ACC112 (cell line): ENCODE data around the gene PUS3.

ENCODE experiments used
- H2AFZ ChIP-seq: fragments of 200-600 bp; sonication (generic); one replicate; pipeline ENCODE4 v1.6.0; 2017; ENCODE audit warnings: antibody characterized with exemption, low read length; ENCODE audit not compliant: unreplicated experiment
- H3K27ac ChIP-seq: fragments of 200-600 bp; sonication (generic); 2 replicates; pipeline ENCODE4 v1.5.1; 2014; ENCODE audit warnings: low read depth, mild to moderate bottlenecking, antibody characterized with exemption, low read length, moderate library complexity
- H3K27me3 ChIP-seq: fragments of 200-600 bp; sonication (generic); 2 replicates; pipeline ENCODE4 v1.6.1; 2014; ENCODE audit warnings: mild to moderate bottlenecking, antibody characterized with exemption, low read length, moderate library complexity, mixed read lengths; ENCODE audit not compliant: insufficient read depth
- H3K36me3 ChIP-seq: fragments of 200-600 bp; sonication (generic); 2 replicates; pipeline ENCODE4 v1.6.1; 2016; ENCODE audit warnings: mild to moderate bottlenecking, antibody characterized with exemption, low read length, moderate library complexity, mixed read lengths; ENCODE audit not compliant: insufficient read depth
- H3K4me1 ChIP-seq: fragments of 200-600 bp; sonication (generic); one replicate; pipeline ENCODE4 v1.6.1; 2016; ENCODE audit warnings: low read length, mixed read lengths; ENCODE audit not compliant: insufficient read depth, unreplicated experiment, control insufficient read depth
- H3K4me3 ChIP-seq: fragments of 200-600 bp; sonication (generic); 2 replicates; pipeline ENCODE4 v1.5.1; 2014; ENCODE audit warnings: mild to moderate bottlenecking, low read depth, low read length
- H3K79me2 ChIP-seq: fragments of 200-600 bp; sonication (generic); one replicate; pipeline ENCODE4 v1.6.0; 2016; ENCODE audit warnings: low read length; ENCODE audit not compliant: control insufficient read depth, unreplicated experiment, insufficient read depth

PUS3 gene

GRCh38 chr11:125946712-125947418 is 43.9 kb upstream of the PUS3 start:
- Histone ChIP-seq H3K36me3 (no peaks in the 10 kb centered on the region), H2AFZ (no peak overlapping the region), H3K4me1 (peaks cover 9% of the 10 kb centered on the region), H3K27ac (no peak overlapping the region), H3K27me3 (no peaks in the 10 kb centered on the region), H3K4me3 (no peak overlapping the region), H3K79me2 (no peaks in the 10 kb centered on the region)

GRCh38 chr11:125945797-125946520 is 43.0 kb upstream of the PUS3 start, which contains the start of gene VSIG10L2:
TSS of gene VSIG10L2 (plus strand) at chr11:125946044. CDS start at chr11:125946056, 12 bp downstream.
- no peaks in the 10 kb centered on the region for H3K27me3 ChIP-seq
- H3K79me2 ChIP-seq: no peaks in the 10 kb centered on the region
- no peak within 1 kb of the TSS for H3K4me3 ChIP-seq
- no peak within 1 kb of the TSS for H2AFZ ChIP-seq
- peaks cover under 1% of the 10 kb centered on the region for H3K4me1 ChIP-seq
- no peaks in the 10 kb centered on the region for H3K36me3 ChIP-seq
- no peak within 1 kb of the TSS for H3K27ac ChIP-seq

GRCh38 chr11:125945011-125945796 is 42.2 kb upstream of the PUS3 start:
- no peaks in the 10 kb centered on the region for H3K4me1 ChIP-seq

GRCh38 chr11:125944350-125945010 is 41.5 kb upstream of the PUS3 start:
- no peak overlapping the region for H3K27ac ChIP-seq
- H2AFZ ChIP-seq: no peak overlapping the region
- no peaks in the 10 kb centered on the region for H3K27me3 ChIP-seq
- no peaks in the 10 kb centered on the region for H3K4me1 ChIP-seq
- H3K79me2 ChIP-seq: no peaks in the 10 kb centered on the region
- no peaks in the 10 kb centered on the region for H3K36me3 ChIP-seq
- no peak overlapping the region for H3K4me3 ChIP-seq

More at GRCh38 chr11:125945011-125945796, 42.2 kb upstream of the PUS3 start:
- Histone ChIP-seq H3K27me3 (no peaks in the 10 kb centered on the region), H3K79me2 (no peaks in the 10 kb centered on the region), H3K36me3 (no peaks in the 10 kb centered on the region), H3K4me3 (no peak overlapping the region), H2AFZ (no peak overlapping the region), H3K27ac (no peak overlapping the region)

- no peaks in the 10 kb centered on the region for H3K79me2 ChIP-seq
- no peaks in the 10 kb centered on the region for H3K27me3 ChIP-seq
- H3K4me3 ChIP-seq: no peak overlapping the region
- H3K27ac ChIP-seq: no peak overlapping the region
- H3K36me3 ChIP-seq: no peaks in the 10 kb centered on the region
- H3K4me1 ChIP-seq: no peaks in the 10 kb centered on the region
- no peak overlapping the region for H2AFZ ChIP-seq
Observed at GRCh38 chr11:125943661-125944349, 40.8 kb upstream of the PUS3 start.

- H3K27me3 ChIP-seq: no peaks in the 10 kb centered on the region
- H3K36me3 ChIP-seq: no peaks in the 10 kb centered on the region
- no peak overlapping the region for H3K4me3 ChIP-seq
- no peaks in the 10 kb centered on the region for H3K79me2 ChIP-seq
- H2AFZ ChIP-seq: no peak overlapping the region
- H3K4me1 ChIP-seq: no peaks in the 10 kb centered on the region
- H3K27ac ChIP-seq: no peak overlapping the region
Observed at GRCh38 chr11:125942771-125943428, 39.9 kb upstream of the PUS3 start.

- H3K4me3 ChIP-seq: no peak overlapping the region
Observed at GRCh38 chr11:125941619-125942611, 38.9 kb upstream of the PUS3 start.

GRCh38 chr11:125941267-125941618 is 38.2 kb upstream of the PUS3 start:
- no peaks in the 10 kb centered on the region for H3K27me3 ChIP-seq
- H3K4me3 ChIP-seq: no peak overlapping the region
- no peak overlapping the region for H2AFZ ChIP-seq
- H3K4me1 ChIP-seq: no peaks in the 10 kb centered on the region
- H3K79me2 ChIP-seq: no peaks in the 10 kb centered on the region
- H3K36me3 ChIP-seq: no peaks in the 10 kb centered on the region
- no peak overlapping the region for H3K27ac ChIP-seq

More at GRCh38 chr11:125941619-125942611, 38.9 kb upstream of the PUS3 start:
- Histone ChIP-seq H3K4me1 (no peaks in the 10 kb centered on the region), H3K79me2 (no peaks in the 10 kb centered on the region), H2AFZ (no peak overlapping the region), H3K27me3 (no peaks in the 10 kb centered on the region), H3K36me3 (no peaks in the 10 kb centered on the region), H3K27ac (no peak overlapping the region)

GRCh38 chr11:125940145-125940544 is 37.1 kb upstream of the PUS3 start:
- no peak overlapping the region for H3K4me3 ChIP-seq
- H2AFZ ChIP-seq: no peak overlapping the region
- no peaks in the 10 kb centered on the region for H3K36me3 ChIP-seq
- H3K4me1 ChIP-seq: no peaks in the 10 kb centered on the region
- no peaks in the 10 kb centered on the region for H3K27me3 ChIP-seq
- no peak overlapping the region for H3K27ac ChIP-seq
- no peaks in the 10 kb centered on the region for H3K79me2 ChIP-seq
